ENCODE results near the gene MYMX. TPM values are rescaled to one million over a fixed set of nuclear protein-coding genes. Genes with fewer than 3 reads are reported as not detected.
"Not testable (repeated sequence)": the region's sequence is repeated elsewhere in the genome, so short reads cannot be mapped to it uniquely, and the experiment has no call there.

Gene MYMX
- total RNA-seq, 1 donor from 2014 or later: not detected

DNA sequence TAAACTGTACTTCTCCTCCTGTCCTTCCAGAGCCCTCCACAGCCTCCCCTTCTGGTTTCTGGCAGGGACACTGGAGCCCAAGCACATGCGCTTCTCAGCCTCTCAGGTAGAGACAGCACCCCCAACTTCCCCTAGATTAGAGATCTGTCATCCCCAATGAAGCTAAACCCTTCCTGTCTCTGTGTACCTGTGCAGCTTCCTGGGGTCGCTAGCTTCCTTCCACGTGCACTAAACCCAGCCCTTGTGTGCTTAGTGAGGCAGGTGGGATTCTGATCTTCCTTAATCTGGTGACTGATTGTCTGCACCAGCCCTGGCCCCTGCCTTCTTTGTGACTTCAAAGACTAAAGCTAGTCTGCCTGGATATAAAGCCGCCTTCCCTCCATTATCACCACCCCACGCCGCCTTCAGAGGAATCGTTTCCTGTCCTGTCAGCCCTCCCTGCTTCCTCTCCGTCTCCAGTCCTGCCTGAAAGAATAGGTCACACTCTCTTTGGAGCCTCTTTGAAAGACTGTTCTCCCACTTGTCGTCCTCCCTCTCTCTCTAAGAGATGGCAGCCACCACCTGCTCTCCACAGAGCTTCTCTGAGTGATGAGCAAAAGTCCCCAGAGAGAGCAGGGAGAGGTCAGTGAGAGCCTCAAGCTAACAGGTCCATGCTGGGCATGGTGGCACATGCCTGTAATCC is 30.6 kb upstream of the MYMX start:
- DNase-seq (ENCODE audit: low spot score) (no peak), ATAC-seq (peak; percentile 16)

DNA sequence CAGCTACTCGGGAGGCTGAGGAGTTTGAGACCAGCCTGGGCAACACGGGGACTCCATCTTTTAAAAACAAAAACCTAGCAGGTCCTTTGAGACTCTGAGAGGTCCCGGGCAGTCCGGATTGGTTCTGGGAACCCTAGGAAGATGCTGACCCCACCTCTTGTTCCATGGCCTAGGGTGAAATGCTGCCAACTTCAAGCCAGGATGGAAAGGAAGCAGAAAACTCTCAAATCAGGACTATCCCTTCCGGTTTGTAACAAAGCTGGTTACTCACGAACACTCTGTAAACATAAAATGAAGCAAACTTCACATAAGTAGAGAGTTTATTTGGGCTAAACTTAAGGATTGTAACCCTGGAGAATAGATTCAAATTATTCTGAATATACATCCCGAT is 30.1 kb upstream of the MYMX start:
- DNase-seq (ENCODE audit: low spot score) (no peak), ATAC-seq (no peak)

DNA sequence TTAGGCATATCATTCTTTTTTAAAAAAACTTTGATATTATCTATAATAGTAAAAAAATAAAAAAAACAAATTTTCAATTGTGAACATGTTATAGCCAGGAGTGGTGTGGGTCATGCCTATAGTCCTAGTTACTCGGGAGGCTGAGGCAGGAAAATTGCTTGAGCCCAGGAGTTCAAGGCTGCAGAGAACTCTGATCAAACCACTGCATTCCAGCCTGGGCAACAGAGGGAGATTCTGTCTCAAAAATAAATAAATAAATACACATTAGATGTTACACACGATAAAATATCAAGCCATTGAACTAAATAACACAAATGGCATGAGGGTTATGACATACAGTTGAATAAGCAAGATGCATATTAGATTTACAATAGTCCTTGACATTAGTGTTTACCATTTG is 27.9 kb upstream of the MYMX start:
- ATAC-seq (no peak), DNase-seq (ENCODE audit: low spot score) (no peak)

DNA sequence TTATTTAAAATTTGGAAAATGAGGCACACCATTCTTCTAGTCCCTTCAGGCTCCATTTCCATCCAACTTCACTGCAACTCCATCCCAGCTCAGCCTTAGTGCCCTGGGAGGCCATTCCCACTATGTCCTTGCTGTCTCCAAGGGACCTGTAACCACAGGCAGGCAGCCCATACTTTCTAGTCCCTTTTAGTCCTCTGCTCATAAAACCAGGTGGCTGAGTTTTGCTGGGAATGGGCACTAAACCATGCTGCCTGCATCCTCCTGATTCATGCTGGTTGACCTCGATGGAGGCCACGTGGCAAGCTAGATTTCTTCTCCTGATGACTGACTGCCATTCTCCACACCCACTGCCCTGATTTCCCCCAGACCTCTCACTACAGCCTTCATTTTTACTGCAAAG is 27.5 kb upstream of the MYMX start:
- no peak for ATAC-seq
- no peak for DNase-seq (ENCODE audit: low spot score)

DNA sequence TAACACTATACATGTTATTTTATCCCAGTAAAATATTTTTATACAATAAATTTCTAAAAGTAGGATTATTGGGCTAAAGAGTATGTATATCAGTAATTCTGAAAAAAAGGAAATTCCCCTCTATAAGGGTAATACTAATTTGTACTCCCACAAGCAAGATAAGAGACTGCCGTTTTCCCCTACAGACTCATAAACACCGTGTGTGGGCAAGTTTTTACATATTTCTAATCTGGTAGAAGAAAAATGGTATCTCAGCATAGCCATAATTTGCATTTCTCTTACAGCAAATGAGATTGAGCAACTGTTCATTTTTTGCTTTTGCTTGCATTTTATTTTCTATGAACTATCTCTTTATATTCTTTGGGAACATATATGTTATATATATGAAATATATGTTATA is 26.0 kb upstream of the MYMX start:
- ATAC-seq: no peak

DNA sequence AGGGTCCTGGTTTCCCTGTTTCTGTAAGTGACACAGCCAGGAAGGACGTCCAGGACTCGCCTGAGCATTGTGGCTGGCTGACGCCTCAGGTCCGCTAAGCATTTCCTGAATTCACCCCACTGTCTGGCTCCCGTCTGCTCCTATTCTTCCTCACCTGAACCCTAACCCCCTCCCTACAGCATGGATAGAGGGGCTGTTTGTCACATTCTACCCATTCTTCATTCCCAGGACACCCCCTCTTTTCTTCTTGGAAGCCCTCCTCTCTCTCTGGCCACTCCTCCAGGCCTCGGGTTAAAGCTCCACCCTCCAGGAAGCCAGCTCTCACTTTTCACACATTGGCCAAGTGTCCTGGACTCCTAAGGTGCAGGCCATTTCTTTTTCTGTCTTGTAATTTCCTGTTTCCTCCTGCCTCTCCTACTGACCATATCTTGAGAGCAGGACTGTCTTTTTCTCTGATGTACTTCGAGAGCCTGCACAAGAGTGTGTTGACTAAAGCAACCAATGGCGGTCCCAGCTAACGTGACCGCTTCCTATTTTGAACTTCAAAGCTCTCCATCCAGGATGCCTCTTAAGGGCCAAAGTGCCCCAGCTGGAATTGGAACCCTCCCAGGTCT is 24.2 kb upstream of the MYMX start:
- peak; percentile 49 for ATAC-seq
- DNase-seq (ENCODE audit: low spot score): no peak

More for the DNA sequence above, 26.0 kb upstream of the MYMX start:
- DNase-seq (ENCODE audit: low spot score): no peak

DNA sequence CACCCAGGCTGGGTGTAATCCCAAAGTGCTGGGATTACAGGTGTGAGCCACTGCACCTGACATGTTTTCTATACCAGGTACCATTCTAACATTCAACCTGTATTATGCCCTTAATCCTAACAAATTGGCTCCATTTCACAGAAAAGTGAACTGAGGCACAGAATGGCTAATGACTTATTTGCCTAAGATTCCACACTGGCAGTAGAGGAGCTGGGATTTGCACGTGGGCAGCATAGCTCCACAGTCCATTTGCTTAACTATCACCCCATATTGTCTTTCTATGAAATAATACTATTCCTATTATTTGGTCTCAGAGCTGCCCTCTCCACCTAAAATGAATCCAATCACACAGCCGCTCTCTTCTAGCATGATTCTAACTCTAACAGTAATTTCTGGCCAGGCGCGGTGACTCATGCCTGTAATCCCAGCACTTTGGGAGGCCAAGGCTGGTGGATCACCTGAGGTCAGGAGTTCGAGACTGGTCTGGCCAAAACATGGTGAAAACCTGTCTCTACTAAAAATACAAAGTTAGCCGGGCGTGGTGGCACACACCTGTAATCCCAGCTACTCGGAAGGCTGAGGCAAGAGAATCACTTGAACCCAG is 23.3 kb upstream of the MYMX start:
- DNase-seq (ENCODE audit: low spot score) (no peak), ATAC-seq (no peak)

DNA sequence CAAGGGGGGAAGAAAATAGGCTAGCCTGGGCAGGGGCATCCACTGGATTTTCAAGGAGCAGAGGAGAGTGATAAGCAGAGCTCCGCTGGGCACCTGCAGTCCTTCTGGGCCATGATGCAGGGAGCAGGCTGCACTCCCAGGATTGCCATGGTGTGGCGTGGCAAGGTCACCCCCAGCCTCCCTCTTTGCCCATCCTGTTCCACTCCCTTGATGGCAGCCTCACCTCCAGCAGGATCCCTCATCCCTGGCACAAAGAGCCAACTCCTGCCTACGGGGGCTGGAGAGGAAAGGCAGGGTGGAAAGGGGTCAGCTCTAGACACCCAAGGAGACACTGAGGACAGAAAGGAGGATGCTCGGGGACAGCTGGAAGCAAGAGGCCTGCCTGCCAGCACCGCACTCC is 22.4 kb upstream of the MYMX start:
- DNase-seq (ENCODE audit: low spot score) (no peak), ATAC-seq (no peak)

DNA sequence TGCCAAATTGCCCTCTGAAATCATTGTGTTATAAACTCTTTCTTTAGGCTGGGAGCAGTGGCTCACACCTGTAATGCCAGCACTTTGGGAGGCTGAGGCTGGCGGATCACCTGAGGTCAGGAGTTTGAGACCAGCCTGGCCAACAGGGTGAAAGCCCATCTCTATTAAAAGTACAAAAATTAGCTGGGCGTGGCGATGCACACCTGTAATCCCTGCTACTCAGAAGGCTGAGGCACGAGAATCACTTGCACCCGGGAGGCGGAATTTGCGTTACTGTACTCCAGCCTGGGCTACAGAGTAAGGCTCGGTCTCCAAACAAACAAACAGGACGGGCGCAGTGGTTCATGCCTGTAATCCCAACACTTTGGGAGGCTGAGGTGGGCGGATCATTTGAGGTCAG is 20.4 kb upstream of the MYMX start:
- not testable (repeated sequence) for DNase-seq (ENCODE audit: low spot score); ATAC-seq

DNA sequence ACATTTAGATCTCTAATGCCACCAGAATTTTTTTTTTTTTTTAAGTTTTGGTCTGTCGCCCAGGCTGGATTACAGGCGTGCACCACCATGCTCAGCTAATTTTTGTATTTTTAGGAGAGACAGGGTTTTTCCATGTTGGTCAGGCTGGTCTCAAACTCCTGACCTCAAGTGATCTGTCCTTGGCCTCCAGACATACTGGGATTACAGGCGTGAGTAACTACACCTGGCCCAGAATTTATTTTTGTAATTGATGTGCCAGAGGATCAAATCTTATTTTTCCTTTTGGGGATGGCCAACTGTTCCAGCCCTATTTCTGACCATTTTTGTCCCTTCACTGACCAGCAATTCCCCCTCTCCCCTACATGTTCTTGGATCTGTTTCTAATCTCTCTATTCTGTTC is 18.0 kb upstream of the MYMX start:
- DNase-seq (ENCODE audit: low spot score) (no peak), ATAC-seq (no peak)

DNA sequence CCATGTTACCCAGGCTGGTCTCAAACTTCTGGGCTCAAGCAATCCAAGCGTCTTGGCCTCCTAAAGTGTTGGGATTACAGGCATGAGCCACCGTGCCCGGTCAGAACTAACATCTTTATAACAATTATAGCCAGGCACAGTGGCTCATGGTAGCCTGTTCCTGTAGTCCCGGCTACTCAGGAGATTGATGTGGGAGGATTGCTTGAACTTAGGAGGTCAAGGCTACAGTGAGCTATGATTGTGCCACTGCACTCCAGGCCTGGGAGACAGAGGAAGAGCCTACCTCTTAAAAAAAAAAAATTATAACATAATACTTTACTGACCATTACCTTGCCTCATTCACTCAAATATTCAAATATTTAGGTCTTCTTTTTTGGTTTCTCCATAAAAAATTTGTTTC is 16.8 kb upstream of the MYMX start:
- DNase-seq (ENCODE audit: low spot score): no peak
- ATAC-seq: no peak

DNA sequence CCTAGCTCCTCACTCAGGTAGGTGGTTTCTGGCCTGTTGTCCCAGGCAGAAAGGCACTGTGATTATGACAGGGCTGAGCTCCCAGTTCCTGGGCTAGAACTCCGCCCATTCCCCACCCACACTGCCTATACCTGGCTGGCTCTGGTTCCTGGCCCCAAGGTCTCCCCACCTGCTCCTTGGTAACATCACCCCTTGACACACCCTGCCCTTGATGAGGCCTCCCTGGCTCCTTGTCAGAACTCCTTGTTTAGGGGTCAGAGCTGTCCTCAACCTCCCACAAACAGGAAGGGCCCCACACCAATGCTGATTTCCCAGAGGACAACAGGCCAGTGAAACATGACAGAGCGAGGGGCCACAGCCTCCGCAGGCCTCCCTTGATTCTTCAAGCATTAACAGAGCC is 15.5 kb upstream of the MYMX start:
- no peak for DNase-seq (ENCODE audit: low spot score)

DNA sequence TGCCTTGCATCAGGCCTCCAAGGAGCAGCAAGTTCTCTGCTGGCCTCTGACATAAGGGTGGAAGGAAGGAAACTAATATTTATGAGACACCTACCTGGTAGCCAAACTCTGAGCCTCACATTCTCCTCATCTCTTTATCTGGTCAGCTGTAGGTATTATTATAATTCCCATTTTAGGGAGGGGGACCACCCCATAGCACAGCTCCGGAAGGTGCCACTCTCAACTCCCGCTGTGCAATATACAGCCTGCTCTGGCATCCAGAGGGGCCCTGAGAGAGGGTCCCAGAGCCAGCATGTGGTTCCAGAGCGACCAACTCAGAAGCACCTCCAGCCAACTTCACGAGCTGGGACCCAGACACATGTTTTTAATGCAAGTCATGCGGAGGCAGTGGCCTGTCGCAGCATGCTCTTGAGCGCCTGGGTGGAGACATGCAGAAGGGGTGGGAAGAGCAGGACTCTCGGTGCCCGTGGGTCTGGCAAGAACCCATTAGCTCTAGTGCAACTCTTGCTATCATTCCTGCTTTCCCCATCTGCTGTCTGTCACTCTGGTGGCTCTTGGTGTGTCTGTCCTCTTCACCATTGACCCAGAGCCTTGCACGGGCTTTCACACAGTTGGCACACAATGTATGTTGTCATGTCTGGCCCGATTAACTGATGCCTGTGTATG is 15.0 kb upstream of the MYMX start:
- DNase-seq (ENCODE audit: low spot score) (no peak), ATAC-seq (peak; percentile 13)

More for the DNA sequence above, 15.5 kb upstream of the MYMX start:
- no peak for ATAC-seq

DNA sequence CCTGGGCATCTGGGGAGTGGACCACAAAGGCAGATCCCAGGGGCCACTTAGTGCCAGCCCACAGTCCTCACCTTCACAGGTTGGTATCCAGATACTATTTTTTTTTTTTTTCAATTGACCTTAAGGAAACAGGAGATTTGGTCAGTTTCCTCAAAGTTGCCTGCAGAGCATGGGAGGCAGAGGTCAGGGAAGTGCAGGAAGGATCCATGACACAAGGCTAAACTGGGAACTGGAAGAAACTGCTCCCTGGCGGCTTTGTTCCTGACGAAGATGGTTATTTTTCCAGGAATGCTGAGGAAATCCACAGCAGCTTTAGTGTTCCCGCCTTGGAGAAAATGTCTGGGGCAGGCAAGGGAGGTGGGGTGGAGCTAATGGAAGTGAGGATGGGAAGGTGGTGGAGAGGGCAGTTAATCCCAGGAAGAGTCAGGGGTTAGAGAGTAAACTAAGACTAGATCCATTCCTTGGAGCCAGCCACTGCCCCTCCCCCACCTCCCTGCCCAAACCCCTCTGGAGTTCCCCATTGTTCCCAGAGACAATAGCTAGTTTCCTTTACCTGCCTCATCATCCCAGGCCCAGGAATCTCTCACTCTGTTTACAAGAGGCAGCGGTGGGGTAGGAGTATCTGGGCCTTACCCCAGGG is 14.3 kb upstream of the MYMX start:
- DNase-seq (ENCODE audit: low spot score) (no peak), ATAC-seq (peak; percentile 42)

DNA sequence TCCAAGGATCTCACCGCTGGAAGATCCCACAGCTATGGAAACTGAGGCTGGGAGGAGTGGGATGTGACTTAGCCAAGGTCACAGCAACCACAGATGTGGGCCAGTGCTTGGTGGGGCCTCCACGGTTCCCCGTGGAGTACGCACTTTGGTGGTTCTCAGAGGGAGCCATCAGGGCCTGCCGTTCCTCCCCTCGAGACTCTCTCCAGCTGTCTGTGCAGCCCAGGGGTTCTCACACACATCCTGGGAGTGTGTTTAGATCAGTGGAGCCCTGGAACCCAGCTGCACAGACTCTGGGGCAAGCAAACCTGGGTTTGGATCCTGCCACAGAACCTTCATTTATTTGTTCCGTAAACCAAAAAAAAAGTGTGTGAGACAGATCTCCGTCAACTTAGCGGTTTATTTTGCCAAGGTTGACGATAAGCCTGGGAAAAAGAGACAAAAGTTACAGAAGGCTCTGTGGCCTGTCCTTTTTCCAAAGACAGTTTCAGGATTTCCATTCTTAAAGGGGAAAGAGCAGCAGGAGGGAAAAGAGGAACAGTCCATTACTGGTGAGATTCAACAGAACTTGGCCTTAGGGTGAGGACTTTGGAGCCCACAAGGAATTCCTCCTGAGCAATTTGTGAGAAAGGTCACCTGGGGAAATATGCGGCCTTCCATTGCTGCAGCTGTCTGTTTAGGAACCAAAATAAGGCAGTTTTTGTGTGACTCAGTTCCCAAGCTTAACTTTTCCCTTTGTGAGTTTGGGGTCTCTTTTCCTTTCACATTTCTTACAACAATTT is 13.6 kb upstream of the MYMX start:
- DNase-seq (ENCODE audit: low spot score): no peak
- ATAC-seq: no peak

DNA sequence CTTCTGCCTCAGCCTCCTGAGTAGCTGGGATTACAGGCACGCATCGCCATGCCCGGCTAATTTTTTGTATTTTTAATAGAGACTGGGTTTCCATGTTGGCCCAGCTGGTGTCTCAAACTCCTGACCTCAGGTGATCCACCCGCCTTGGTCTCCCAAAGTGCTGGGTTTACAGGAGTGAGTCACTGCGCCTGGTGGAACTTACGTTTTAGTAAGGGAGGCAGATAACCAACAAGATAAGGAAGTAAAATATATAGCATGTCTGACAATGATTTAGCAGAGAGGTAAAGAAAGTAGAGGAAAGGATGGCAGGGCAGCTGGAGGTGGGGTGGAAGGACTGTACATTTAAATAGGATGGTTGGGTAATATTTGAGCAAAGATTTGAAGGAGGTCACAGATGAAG is 12.8 kb upstream of the MYMX start:
- ATAC-seq (no peak), DNase-seq (ENCODE audit: low spot score) (no peak)

DNA sequence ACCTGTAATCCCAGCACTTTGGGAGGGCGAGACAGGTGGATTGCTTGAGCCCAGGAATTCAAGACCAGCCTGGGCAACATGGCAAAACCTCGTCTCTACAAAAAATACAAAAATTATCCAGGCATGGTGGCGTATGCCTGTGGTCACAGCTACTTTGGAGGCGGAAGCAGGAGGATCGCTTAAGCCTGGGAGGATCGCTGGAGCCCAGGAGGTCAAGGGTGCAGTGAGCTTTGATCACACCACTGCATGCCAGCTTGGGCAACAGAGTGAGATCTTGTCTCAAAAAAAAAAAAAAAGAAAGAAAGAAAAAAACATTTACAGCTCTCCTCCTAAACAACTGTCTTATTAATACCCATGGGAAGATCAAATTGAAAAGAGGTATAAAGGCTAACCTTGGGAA is 8.8 kb upstream of the MYMX start:
- ATAC-seq: peak; percentile 91
- DNase-seq (ENCODE audit: low spot score): no peak

DNA sequence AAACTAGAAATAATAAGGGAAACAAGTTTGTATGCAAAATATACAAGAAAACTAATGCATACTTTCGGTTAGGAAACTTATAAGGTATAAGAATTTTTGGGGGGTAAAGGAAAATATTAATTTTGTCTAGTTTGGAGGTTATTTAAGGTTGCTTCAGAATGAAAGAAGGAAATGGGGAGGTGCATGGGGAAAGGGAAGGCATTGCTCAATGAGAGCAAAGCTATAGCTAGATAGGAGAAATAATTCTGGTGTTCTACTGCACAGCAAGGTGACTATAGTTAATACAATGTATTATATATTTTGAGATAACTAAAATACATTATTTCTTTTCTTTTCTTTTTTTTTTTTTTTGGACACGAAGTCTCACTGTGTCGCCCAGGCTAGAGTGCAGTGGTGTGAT is 5.4 kb upstream of the MYMX start:
- ATAC-seq: no peak

DNA sequence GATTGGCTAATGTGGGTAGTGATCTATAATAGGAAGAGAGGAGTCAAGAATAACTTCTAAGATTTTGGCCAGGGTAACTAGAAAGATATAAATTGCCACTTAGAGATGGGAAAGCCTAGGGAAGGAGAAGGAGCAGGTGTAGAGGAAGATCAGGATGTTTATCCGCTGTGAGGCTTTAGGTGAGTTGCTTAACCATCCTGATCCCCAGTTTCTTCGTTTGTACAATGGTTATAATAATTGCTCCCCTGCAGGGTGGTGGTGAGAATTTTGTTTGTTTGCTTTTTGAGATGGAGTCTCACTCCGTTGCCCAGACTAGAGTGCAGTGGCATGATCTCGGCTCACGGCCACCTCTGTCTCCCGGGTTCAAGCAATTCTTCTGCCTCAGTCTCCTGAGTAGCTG is 2.4 kb upstream of the MYMX start:
- ATAC-seq (no peak), DNase-seq (ENCODE audit: low spot score) (no peak)

More for the DNA sequence above, 5.4 kb upstream of the MYMX start:
- DNase-seq (ENCODE audit: low spot score): no peak

DNA sequence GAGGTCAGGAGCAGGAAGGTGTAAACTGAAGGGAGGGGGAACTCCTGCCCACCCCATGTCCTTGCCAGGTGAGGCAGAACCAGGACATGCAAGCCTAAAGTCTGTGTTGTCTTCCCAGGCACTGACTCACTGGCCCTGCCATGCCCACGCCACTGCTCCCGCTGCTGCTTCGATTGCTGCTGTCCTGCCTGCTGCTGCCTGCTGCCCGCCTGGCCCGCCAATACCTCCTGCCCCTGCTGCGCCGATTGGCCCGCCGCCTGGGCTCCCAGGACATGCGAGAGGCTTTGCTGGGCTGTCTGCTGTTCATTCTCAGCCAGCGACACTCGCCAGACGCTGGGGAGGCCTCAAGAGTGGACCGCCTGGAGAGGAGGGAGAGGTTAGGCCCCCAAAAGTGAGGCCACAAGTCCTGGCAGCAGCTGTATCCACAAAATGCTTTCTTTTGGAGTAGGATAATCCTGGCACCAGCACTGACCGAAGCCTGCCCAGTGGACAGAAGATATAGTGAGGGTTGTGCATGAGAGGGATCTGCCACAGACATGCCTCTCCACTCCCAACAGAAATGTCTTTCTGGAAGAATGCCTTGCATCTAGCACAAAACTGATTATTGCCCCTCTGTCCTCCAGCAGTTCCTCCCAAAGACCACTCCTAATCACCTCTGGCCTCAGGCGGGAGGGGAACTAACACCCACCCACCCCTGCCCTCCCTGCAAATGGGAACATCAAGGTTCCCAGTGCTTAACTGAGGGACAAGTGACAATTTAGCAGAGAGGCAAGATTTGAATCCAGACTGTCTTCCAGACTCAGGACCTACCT is 812 bp downstream of the MYMX start:
- peak; percentile 67 for ATAC-seq
- peak; percentile 90 for DNase-seq (ENCODE audit: low spot score)
